Stimulated activated CD8-positive, alpha-beta memory T cell treated with anti-CD3 and anti-CD28 coated beads, Interleukin-4, amount 100 ng/mL, for 4 hours (primary cell): Measurements from ENCODE around the gene ARMC9.

ENCODE experiments used
- DNase-seq, 2 donors: peaks; one replicate each; pipeline ENCODE4 v3.0.0-alpha.2; 2020; ENCODE audit warnings: low read depth in 2 of 2, low spot score in 1 of 2

Gene ARMC9

GRCh38 chr2:231379266-231380215 is 181.1 kb downstream of the ARMC9 start:
- DNase-seq, result no peak

GRCh38 chr2:231380307-231380706 is 181.9 kb downstream of the ARMC9 start:
- DNase-seq, result no peak

GRCh38 chr2:231380991-231381847 is 182.8 kb downstream of the ARMC9 start:
- no peak for DNase-seq

GRCh38 chr2:231382116-231382515 is 183.7 kb downstream of the ARMC9 start:
- no peak for DNase-seq

- DNase-seq, result no peak
Measured at GRCh38 chr2:231383416-231384108, 185.1 kb downstream of the ARMC9 start.

- DNase-seq, result no peak
Measured at GRCh38 chr2:231384109-231384435, 185.6 kb downstream of the ARMC9 start.

GRCh38 chr2:231384970-231385369 is 186.5 kb downstream of the ARMC9 start:
- no peak for DNase-seq

GRCh38 chr2:231385429-231385828 is 187.0 kb downstream of the ARMC9 start:
- no peak for DNase-seq

GRCh38 chr2:231386446-231386845 is 188.0 kb downstream of the ARMC9 start:
- no peak for DNase-seq

GRCh38 chr2:231387904-231388724 is 189.7 kb downstream of the ARMC9 start:
- DNase-seq, result no peak

GRCh38 chr2:231388725-231389346 is 190.4 kb downstream of the ARMC9 start:
- DNase-seq, result no peak

- no peak for DNase-seq
Measured at GRCh38 chr2:231390667-231391066, 192.2 kb downstream of the ARMC9 start.

- no peak for DNase-seq
Measured at GRCh38 chr2:231391981-231392380, 193.6 kb downstream of the ARMC9 start.

GRCh38 chr2:231392431-231393148 is 194.2 kb downstream of the ARMC9 start:
- no peak for DNase-seq

GRCh38 chr2:231393149-231394131 is 195.0 kb downstream of the ARMC9 start:
- peak in 1 of 2 donors; percentile 36 for DNase-seq

GRCh38 chr2:231394211-231395141 is 196.0 kb downstream of the ARMC9 start:
- no peak for DNase-seq
